HepG2 (cell line): ENCODE measurements around the gene DNAJA1. TPM values are rescaled to one million over a fixed set of nuclear protein-coding genes. Genes with fewer than 3 reads are reported as not detected.

Experiments
- EHMT2 ChIP-seq: fragments of 200-600 bp; sonication (generic); IDR thresholded peaks from 2 replicates; pipeline ENCODE4 v1.7.0; 2017; ENCODE audit warnings: antibody characterized with exemption, low read depth, low read length, borderline replicate concordance
- HNRNPH1 ChIP-seq: fragments of 200-400 bp; formaldehyde crosslinking; optimal IDR thresholded peaks from 2 replicates; pipeline ENCODE3; 2017; ENCODE audit warnings: mild to moderate bottlenecking, low read depth, low read length
- HNRNPK ChIP-seq: fragments of 200-400 bp; formaldehyde crosslinking; IDR thresholded peaks from 2 replicates; pipeline ENCODE4 v1.6.1; 2018; ENCODE audit warnings: low read length, low read depth, moderate library complexity, mild to moderate bottlenecking; ENCODE audit not compliant: poor library complexity, severe bottlenecking
- IKZF4 ChIP-seq: sonication (generic); formaldehyde crosslinking; IDR thresholded peaks from 2 replicates; pipeline ENCODE4 v1.5.1; 2020; ENCODE audit warnings: borderline replicate concordance, mild to moderate bottlenecking, low read depth, missing genetic modification reagents; ENCODE audit errors: not compliant biosample characterization
- MAZ ChIP-seq, 2 experiments: sonication (generic) in 1 of 2; formaldehyde crosslinking in 1 of 2; IDR thresholded peaks; 2 replicates each; pipeline versions ENCODE4 v1.5.0 to v1.6.1; 2012 to 2020; ENCODE audit warnings: low read depth in 2 of 2, mild to moderate bottlenecking in 2 of 2, borderline replicate concordance in 1 of 2, improper control_type of control experiment in 1 of 2, low read length in 1 of 2, missing genetic modification reagents in 1 of 2, moderate library complexity in 1 of 2
- MYC ChIP-seq: sonication (generic); formaldehyde crosslinking; IDR thresholded peaks from 2 replicates; pipeline ENCODE4 v1.9.0; 2021; ENCODE audit warnings: missing genetic modification reagents, borderline replicate concordance
- NCOA1 ChIP-seq: sonication (generic); formaldehyde crosslinking; IDR thresholded peaks from 2 replicates; pipeline ENCODE4 v1.9.0; 2021; ENCODE audit warnings: missing genetic modification reagents
- NR0B2 ChIP-seq: sonication (generic); formaldehyde crosslinking; IDR thresholded peaks from 2 replicates; pipeline ENCODE4 v1.4.0; 2020; ENCODE audit warnings: mild to moderate bottlenecking, missing genetic modification reagents
- RELA ChIP-seq: sonication (generic); formaldehyde crosslinking; IDR thresholded peaks from 2 replicates; pipeline ENCODE4 v1.4.0; 2020; ENCODE audit warnings: missing genetic modification reagents
- RFX3 ChIP-seq: IDR thresholded peaks from 2 replicates; pipeline ENCODE4 v1.6.1; 2016; ENCODE audit warnings: missing biosample characterization, missing genetic modification reagents
- SP1 ChIP-seq, 2 experiments: fragments of 450-650 bp in 1 of 2; sonication (generic) in 1 of 2; formaldehyde crosslinking in 1 of 2; IDR thresholded peaks; 2 replicates each; pipeline versions ENCODE4 v1.4.0 to v1.6.1; 2016 to 2020; ENCODE audit warnings: missing genetic modification reagents in 1 of 2
- TBX2 ChIP-seq: sonication (generic); formaldehyde crosslinking; IDR thresholded peaks from 2 replicates; pipeline ENCODE4 v1.5.0; 2020; ENCODE audit warnings: missing genetic modification reagents, mild to moderate bottlenecking, borderline replicate concordance
- THYN1 ChIP-seq: sonication (generic); formaldehyde crosslinking; IDR thresholded peaks from 2 replicates; pipeline ENCODE4 v1.8.1; 2023; ENCODE audit warnings: low read depth, mild to moderate bottlenecking, moderate library complexity, missing genetic modification reagents, borderline replicate concordance
- ZNF256 ChIP-seq: sonication (generic); formaldehyde crosslinking; conservative IDR thresholded peaks from 2 replicates; pipeline ENCODE4 v1.4.0; 2020; ENCODE audit warnings: missing genetic modification reagents
- ZNF564 ChIP-seq: sonication (generic); formaldehyde crosslinking; IDR thresholded peaks from 2 replicates; pipeline ENCODE4 v1.8.1; 2023; ENCODE audit warnings: mild to moderate bottlenecking, missing genetic modification reagents
- ZNF629 ChIP-seq: sonication (generic); formaldehyde crosslinking; conservative IDR thresholded peaks from 2 replicates; pipeline ENCODE4 v1.5.0; 2020; ENCODE audit warnings: missing genetic modification reagents
- ZNF713 ChIP-seq: sonication (generic); formaldehyde crosslinking; IDR thresholded peaks from 2 replicates; pipeline ENCODE4 v1.4.0; 2020; ENCODE audit warnings: mild to moderate bottlenecking, missing genetic modification reagents
- ZNF891 ChIP-seq: sonication (generic); formaldehyde crosslinking; IDR thresholded peaks from 2 replicates; pipeline ENCODE4 v1.5.0; 2020; ENCODE audit warnings: mild to moderate bottlenecking, missing genetic modification reagents
- polyA plus RNA-seq, 8 experiments: library from polyadenylated mRNA; depleted of rRNA in 3 of 8; stranded (reverse) in 7 of 8; unstranded in 1 of 8; fragments of >200 nt; fragmentation: Illumina TruSeq in 4 of 8; extraction: Trizol in 4 of 8; gene quantifications; 2 replicates each; pipeline versions ENCODE4 v1.2.1 to v1.2.3, GENCODE V29; 2011 to 2016; ENCODE audit warnings: low read depth in 4 of 8, missing spikeins in 1 of 8, mixed read lengths in 1 of 8; ENCODE audit not compliant: insufficient read depth in 1 of 8
- total RNA-seq, 5 experiments: library from RNA; depleted of rRNA; stranded (reverse); fragments of >200 nt; fragmentation: Illumina TruSeq; extraction: Trizol; gene quantifications; 2 replicates each; pipeline ENCODE4 v1.2.3, GENCODE V29; 2016; ENCODE audit warnings: low read depth in 1 of 5
- TF ChIP-seq, protein P1 (sequence below): sonication (generic); formaldehyde crosslinking; IDR thresholded peaks from 2 replicates; pipeline ENCODE4 v1.8.1; 2023; ENCODE audit warnings: mild to moderate bottlenecking, missing genetic modification reagents
- TF ChIP-seq, protein P2 (sequence below): sonication (generic); formaldehyde crosslinking; IDR thresholded peaks from 2 replicates; pipeline ENCODE4 v1.4.0; 2020; ENCODE audit warnings: low read depth, missing genetic modification reagents

The DNAJA1 gene
- total and polyA plus RNA-seq, 2 of the 13 experiments (the other 11 are each of a cell fraction or from before 2014, with no cell fraction given): 95.9 to 306 TPM

DNA sequence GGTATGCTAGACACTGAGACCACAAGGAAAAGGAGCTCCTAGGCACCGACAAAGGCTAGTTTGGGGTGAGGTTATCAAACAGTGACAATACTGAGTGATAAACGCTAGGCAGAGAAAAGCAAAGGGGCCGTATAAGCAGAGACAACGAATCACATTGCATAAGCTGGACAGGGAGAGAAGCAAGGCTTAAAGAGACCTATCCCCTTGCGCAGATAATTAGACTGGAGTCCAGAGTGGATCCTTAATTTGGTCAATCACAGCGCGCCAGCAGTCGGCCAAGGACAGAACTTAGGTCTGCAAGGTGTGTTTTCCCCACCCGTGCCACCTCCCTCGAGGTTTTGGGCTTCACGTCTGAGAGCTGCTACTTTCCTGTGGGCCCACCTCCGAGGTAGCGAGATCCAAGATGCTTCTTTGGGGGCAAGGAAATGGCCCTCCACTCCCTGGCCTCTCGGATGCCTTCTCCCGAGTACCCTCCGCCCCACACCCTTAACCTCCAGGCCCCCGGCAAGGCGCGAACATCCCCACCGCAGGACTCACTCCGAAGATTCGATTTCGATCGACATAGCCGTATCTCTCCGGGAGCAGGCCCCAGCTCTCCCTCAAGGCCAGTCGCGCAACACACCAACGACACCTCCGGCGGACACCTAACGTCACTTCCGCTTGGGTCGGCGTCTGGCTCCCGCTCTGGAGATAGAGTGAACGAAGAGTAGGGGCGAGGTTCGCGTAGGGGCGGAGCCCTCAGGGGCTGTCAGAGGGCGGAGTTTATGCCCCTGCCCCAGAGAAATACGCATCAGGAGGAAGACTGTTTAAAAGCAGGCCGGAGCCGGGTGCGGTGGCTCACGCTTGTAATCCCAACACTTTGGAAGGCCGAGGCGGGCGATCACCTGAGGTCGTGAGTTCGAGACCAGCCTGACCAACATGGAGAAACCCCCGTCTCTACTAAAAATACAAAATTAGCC lies 51.3 kb downstream of the DNAJA1 start, which contains the start of gene SMU1 (continued):
- TF ChIP-seq HNRNPK (no peak), ZNF713 (CRISPR knock-in tag) (no peak), ZNF891 (CRISPR knock-in tag) (peak; percentile 89; the same call in 1 of the 2 replicates), NCOA1 (CRISPR knock-in tag) (no peak), ZNF629 (CRISPR knock-in tag) (peak; percentile 87), EHMT2 (0 out of 2 replicates have a peak, but pooled peaks have one; percentile 28), ZNF256 (CRISPR knock-in tag) (0 out of 2 replicates have a peak, but pooled peaks have one; percentile 42), TBX2 (CRISPR knock-in tag) (peak; percentile 88), HNRNPH1 (no peak), THYN1 (no peak), RELA (CRISPR knock-in tag) (no peak), IKZF4 (peak; percentile 64), MAZ (IDR thresholded peaks at IDR 0.05; ENCODE audit: borderline replicate concordance, low read depth, low read length) (no peak), MAZ (CRISPR knock-in tag; IDR thresholded peaks at IDR 0.05; ENCODE audit: low read depth) (peak; percentile 78), NR0B2 (CRISPR knock-in tag) (no peak), RFX3 (CRISPR knock-in tag) (no peak), MYC (CRISPR knock-in tag) (peak; percentile 73), SP1 (IDR thresholded peaks at IDR 0.05) (no peak), SP1 (CRISPR knock-in tag; IDR thresholded peaks at IDR 0.05) (peak; percentile 45; the same call in 1 of the 2 replicates), ZNF564 (CRISPR knock-in tag) (no peak)
- TF ChIP-seq, protein P1, sequence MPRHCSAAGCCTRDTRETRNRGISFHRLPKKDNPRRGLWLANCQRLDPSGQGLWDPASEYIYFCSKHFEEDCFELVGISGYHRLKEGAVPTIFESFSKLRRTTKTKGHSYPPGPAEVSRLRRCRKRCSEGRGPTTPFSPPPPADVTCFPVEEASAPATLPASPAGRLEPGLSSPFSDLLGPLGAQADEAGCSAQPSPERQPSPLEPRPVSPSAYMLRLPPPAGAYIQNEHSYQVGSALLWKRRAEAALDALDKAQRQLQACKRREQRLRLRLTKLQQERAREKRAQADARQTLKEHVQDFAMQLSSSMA (CRISPR knock-in tag): no peak
- TF ChIP-seq, protein P2, sequence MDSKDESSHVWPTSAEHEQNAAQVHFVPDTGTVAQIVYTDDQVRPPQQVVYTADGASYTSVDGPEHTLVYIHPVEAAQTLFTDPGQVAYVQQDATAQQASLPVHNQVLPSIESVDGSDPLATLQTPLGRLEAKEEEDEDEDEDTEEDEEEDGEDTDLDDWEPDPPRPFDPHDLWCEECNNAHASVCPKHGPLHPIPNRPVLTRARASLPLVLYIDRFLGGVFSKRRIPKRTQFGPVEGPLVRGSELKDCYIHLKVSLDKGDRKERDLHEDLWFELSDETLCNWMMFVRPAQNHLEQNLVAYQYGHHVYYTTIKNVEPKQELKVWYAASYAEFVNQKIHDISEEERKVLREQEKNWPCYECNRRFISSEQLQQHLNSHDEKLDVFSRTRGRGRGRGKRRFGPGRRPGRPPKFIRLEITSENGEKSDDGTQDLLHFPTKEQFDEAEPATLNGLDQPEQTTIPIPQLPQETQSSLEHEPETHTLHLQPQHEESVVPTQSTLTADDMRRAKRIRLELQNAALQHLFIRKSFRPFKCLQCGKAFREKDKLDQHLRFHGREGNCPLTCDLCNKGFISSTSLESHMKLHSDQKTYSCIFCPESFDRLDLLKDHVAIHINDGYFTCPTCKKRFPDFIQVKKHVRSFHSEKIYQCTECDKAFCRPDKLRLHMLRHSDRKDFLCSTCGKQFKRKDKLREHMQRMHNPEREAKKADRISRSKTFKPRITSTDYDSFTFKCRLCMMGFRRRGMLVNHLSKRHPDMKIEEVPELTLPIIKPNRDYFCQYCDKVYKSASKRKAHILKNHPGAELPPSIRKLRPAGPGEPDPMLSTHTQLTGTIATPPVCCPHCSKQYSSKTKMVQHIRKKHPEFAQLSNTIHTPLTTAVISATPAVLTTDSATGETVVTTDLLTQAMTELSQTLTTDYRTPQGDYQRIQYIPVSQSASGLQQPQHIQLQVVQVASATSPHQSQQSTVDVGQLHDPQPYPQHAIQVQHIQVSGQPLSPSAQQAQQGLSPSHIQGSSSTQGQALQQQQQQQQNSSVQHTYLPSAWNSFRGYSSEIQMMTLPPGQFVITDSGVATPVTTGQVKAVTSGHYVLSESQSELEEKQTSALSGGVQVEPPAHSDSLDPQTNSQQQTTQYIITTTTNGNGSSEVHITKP (CRISPR knock-in tag): 0 out of 2 replicates have a peak, but pooled peaks have one; percentile 20
